GM18867 (cell line): ENCODE results near the gene TNFRSF19.
"Not testable (repeated sequence)": the region's sequence is repeated elsewhere in the genome, so short reads cannot be mapped to it uniquely, and the experiment has no call there.

Experiments
- ATAC-seq: cut with Tn5 transposase; IDR thresholded peaks from one replicate; pipeline ENCODE4 v1.9.1; 2021; ENCODE audit warnings: mild to moderate bottlenecking, moderate library complexity; ENCODE audit not compliant: unreplicated experiment

The TNFRSF19 gene

GRCh38 chr13:23567906-23568460, 2.2 kb upstream of the TNFRSF19 start:
- no peak for ATAC-seq

GRCh38 chr13:23570921-23571315, 706 bp downstream of the TNFRSF19 start:
- ATAC-seq: peak; percentile 35

GRCh38 chr13:23571431-23571830, 1.2 kb downstream of the TNFRSF19 start:
- no peak for ATAC-seq

- no peak for ATAC-seq
These were observed 2.6 kb downstream of the TNFRSF19 start for GRCh38 chr13:23572836-23573235.

- ATAC-seq: no peak
These were observed 4.4 kb downstream of the TNFRSF19 start for GRCh38 chr13:23574421-23575145.

GRCh38 chr13:23575632-23576031, 5.4 kb downstream of the TNFRSF19 start:
- no peak for ATAC-seq

GRCh38 chr13:23578411-23579071, 8.3 kb downstream of the TNFRSF19 start:
- peak; percentile 66 for ATAC-seq

GRCh38 chr13:23579072-23579895, 9.1 kb downstream of the TNFRSF19 start:
- peak; percentile 80 for ATAC-seq

GRCh38 chr13:23579896-23580683, 9.9 kb downstream of the TNFRSF19 start:
- ATAC-seq: no peak

- no peak for ATAC-seq
These were observed 10.5 kb downstream of the TNFRSF19 start for GRCh38 chr13:23580684-23581060.

GRCh38 chr13:23583491-23583890, 13.3 kb downstream of the TNFRSF19 start:
- ATAC-seq: no peak

GRCh38 chr13:23584275-23584674, 14.1 kb downstream of the TNFRSF19 start:
- ATAC-seq: no peak

GRCh38 chr13:23586336-23586735, 16.1 kb downstream of the TNFRSF19 start:
- no peak for ATAC-seq

GRCh38 chr13:23588666-23589065, 18.5 kb downstream of the TNFRSF19 start:
- no peak for ATAC-seq

- no peak for ATAC-seq
These were observed 22.4 kb downstream of the TNFRSF19 start for GRCh38 chr13:23592596-23592995.

GRCh38 chr13:23593148-23593547, 22.9 kb downstream of the TNFRSF19 start:
- ATAC-seq: no peak

- not testable (repeated sequence) for ATAC-seq
These were observed 24.1 kb downstream of the TNFRSF19 start for GRCh38 chr13:23594290-23594689.

- no peak for ATAC-seq
These were observed 28.2 kb downstream of the TNFRSF19 start for GRCh38 chr13:23598369-23598768.

GRCh38 chr13:23599083-23599925, 29.1 kb downstream of the TNFRSF19 start:
- no peak for ATAC-seq

GRCh38 chr13:23600100-23600499, 29.9 kb downstream of the TNFRSF19 start:
- no peak for ATAC-seq
